K562 (cell line): Measurements from ENCODE around the gene HOXA7. TPM values are rescaled to one million over a fixed set of nuclear protein-coding genes. Genes with fewer than 3 reads are reported as not detected.
A peak's percentile ranks its signal among the peaks of the same experiment; 100 is the strongest.

Experiments
- ATAC-seq: fragments of 200-7000 bp; cut with Tn5 transposase; 3 replicates; pipeline ENCODE4 v1.9.1; 2020; ENCODE audit warnings: moderate library complexity
- BruUV-seq: library from RNA; stranded (reverse); fragments of 400-500 nt; replicated peaks from 2 replicates; lab custom pipeline; 2021; lab: Mats Ljungman, UMichigan
- CTCF ChIA-PET: fragments of 300-600 bp; formaldehyde crosslinking; extraction: SDS; loops from one replicate; lab custom pipeline; 2021; ENCODE audit warnings: low intra/inter-chr PET ratio; lab: Yijun Ruan, JAX
- POLR2A ChIA-PET: fragments of 300-600, 350-650 bp; sonication (Branson Sonifier 250); formaldehyde crosslinking; extraction: SDS; loops from one replicate; lab custom pipeline; 2021; ENCODE audit warnings: antibody characterized with exemption, inconsistent platforms; lab: Yijun Ruan, JAX
- DNase-seq, 4 experiments: peaks; one replicate each; pipeline versions ENCODE4 v3.0.0 to v3.0.0-alpha.2; 2011 to 2018; ENCODE audit warnings: low spot score in 3 of 4, mixed read lengths in 3 of 4; ENCODE audit errors: extremely low read depth in 1 of 4
- FAIRE-seq: peaks from 2 replicates; lab custom pipeline; 2011; peaks lifted over from hg19 to GRCh38; lab: Jason Lieb, UNC
- H2AFZ ChIP-seq: 2 replicates; pipeline ENCODE4 v1.6.0; 2011; ENCODE audit warnings: low read depth, low read length, control low read depth, inconsistent platforms
- H3K27ac ChIP-seq: fragments of 200-600 bp; 3 replicates; pipeline ENCODE4 v1.8.0; 2011; ENCODE audit warnings: low read depth, mild to moderate bottlenecking, control low read depth, inconsistent platforms, low read length, moderate library complexity, mixed read lengths; ENCODE audit errors: extremely low read depth
- H3K27me3 ChIP-seq, 2 experiments: fragments of 300-600 bp in 1 of 2; 2 replicates in 1 of 2; 3 replicates in 1 of 2; pipeline versions ENCODE4 v1.6.0 to v1.8.0; 2011; ENCODE audit warnings: inconsistent platforms in 2 of 2, low read length in 2 of 2, mild to moderate bottlenecking in 1 of 2, mixed read lengths in 1 of 2, moderate library complexity in 1 of 2; ENCODE audit not compliant: control insufficient read depth in 2 of 2, insufficient read depth in 2 of 2
- H3K36me3 ChIP-seq: fragments of 300-600 bp; 3 replicates; pipeline ENCODE4 v1.8.0; 2011; ENCODE audit warnings: mild to moderate bottlenecking, low read length, inconsistent platforms; ENCODE audit not compliant: control insufficient read depth, insufficient read depth
- H3K4me1 ChIP-seq, 2 experiments: fragments of 200-600 bp in 1 of 2; replicated peaks in 1 of 2; 2 replicates in 1 of 2; 3 replicates in 1 of 2; pipeline versions ENCODE4 v1.5.1 to v1.8.0; 2011; ENCODE audit warnings: inconsistent platforms in 2 of 2, low read length in 2 of 2, mild to moderate bottlenecking in 1 of 2, mixed read lengths in 1 of 2, moderate library complexity in 1 of 2; ENCODE audit not compliant: control insufficient read depth in 2 of 2, insufficient read depth in 2 of 2
- H3K4me2 ChIP-seq: 2 replicates; pipeline ENCODE4 v1.6.1; 2011; ENCODE audit warnings: low read length, control low read depth, inconsistent platforms, mixed read lengths; ENCODE audit not compliant: insufficient read depth
- H3K4me3 ChIP-seq: fragments of 200-600 bp; sonication (generic), shearing (Covaris generic); 2 replicates; pipeline ENCODE4 v1.5.1; 2016; ENCODE audit warnings: control low read depth, inconsistent platforms
- H3K79me2 ChIP-seq: fragments of 200-600 bp; 3 replicates; pipeline ENCODE4 v1.8.0; 2011; ENCODE audit warnings: low read length, inconsistent platforms; ENCODE audit not compliant: control insufficient read depth, insufficient read depth
- H3K9ac ChIP-seq, 2 experiments: 2 replicates each; pipeline versions ENCODE4 v1.6.0 to v1.6.1; 2011; ENCODE audit warnings: low read depth in 2 of 2, low read length in 2 of 2, control low read depth in 1 of 2, inconsistent platforms in 1 of 2, mild to moderate bottlenecking in 1 of 2, mixed read lengths in 1 of 2; ENCODE audit not compliant: insufficient read depth in 1 of 2
- H3K9me1 ChIP-seq: one replicate; pipeline ENCODE4 v1.6.0; 2011; ENCODE audit warnings: inconsistent platforms, mild to moderate bottlenecking, low read length, moderate library complexity; ENCODE audit not compliant: control insufficient read depth, insufficient read depth
- H3K9me3 ChIP-seq: replicated peaks from 2 replicates; pipeline ENCODE4 v1.5.1; 2011; ENCODE audit warnings: low read depth, low read length, inconsistent platforms; ENCODE audit not compliant: control insufficient read depth, insufficient read depth
- H4K20me1 ChIP-seq: replicated peaks from 2 replicates; pipeline ENCODE4 v1.6.1; 2011; ENCODE audit warnings: low read length, inconsistent platforms, mixed read lengths; ENCODE audit not compliant: control insufficient read depth, insufficient read depth
- ZNF239 ChIP-seq: fragments of 250-450 bp; sonication (Bioruptor Pico); IDR thresholded peaks from 2 replicates; pipeline ENCODE4 v1.4.0; 2020; ENCODE audit warnings: mild to moderate bottlenecking
- ZNF79 ChIP-seq: fragments of 250-450 bp; sonication (Bioruptor Pico); IDR thresholded peaks from 2 replicates; pipeline ENCODE4 v1.4.0; 2020; ENCODE audit warnings: low read depth, mild to moderate bottlenecking, moderate library complexity
- WGBS: fragments of 100-300 bp; shearing (Covaris generic); methylation state at CpG from one replicate; pipeline ENCODE4 v1.1.6; 2016; ENCODE audit warnings: low coverage, mixed read lengths; ENCODE audit not compliant: insufficient coverage; ENCODE audit errors: missing lambda C conversion rate; 5-methylcytosine and 5-hydroxymethylcytosine counted together
- in situ Hi-C: fragments of 300-500 bp; cut with MboI; formaldehyde crosslinking; loops from 4 replicates; pipeline ENCODE4 v1.15.0; 2018; ENCODE audit warnings: inconsistent platforms, mixed read lengths
- intact Hi-C: fragments of 100-400 bp; cut with micrococcal nuclease; formaldehyde crosslinking; loops from 2 replicates; pipeline ENCODE4 v1.14.2; 2022
- polyA plus RNA-seq, 8 experiments: library from polyadenylated mRNA; depleted of rRNA in 4 of 8; stranded (reverse) in 5 of 8; unstranded in 3 of 8; fragments of >200 nt; fragmentation: Nextera tagmentation in 2 of 8; fragmentation: Illumina TruSeq in 1 of 8; extraction: Ambion mirVana in 2 of 8; extraction: Trizol in 1 of 8; gene quantifications; 2 replicates each; pipeline versions ENCODE4 v1.2.1 to v1.2.3, GENCODE V29; 2011 to 2014; ENCODE audit warnings: inconsistent platforms in 1 of 8, missing spikeins in 1 of 8
- total RNA-seq, 7 experiments: library from RNA; depleted of rRNA in 6 of 7; stranded (reverse); fragments of >200 nt in 6 of 7; fragmentation: Illumina TruSeq in 2 of 7; extraction: Trizol in 2 of 7; gene quantifications; 2 replicates each; pipeline versions ENCODE4 v1.2.1 to v1.2.3, GENCODE V29; 2011 to 2021; ENCODE audit warnings: low replicate concordance in 1 of 7
- TF ChIP-seq, protein P1 (sequence below): fragments of 250-450 bp; sonication (Bioruptor Pico); IDR thresholded peaks from 2 replicates; pipeline ENCODE4 v1.4.0; 2020; ENCODE audit warnings: mild to moderate bottlenecking, moderate library complexity

HOXA7 gene
- total and polyA plus RNA-seq, 9 of the 15 experiments (the other 6 are each of a cell fraction or from before 2014, with no cell fraction given) = not detected

GRCh38 chr7:27198138-27198841 lies 41.8 kb upstream of the HOXA7 start:
- Histone ChIP-seq H3K9me1 (no peaks in the 10 kb centered on the region), H2AFZ (no peak overlapping the region), H3K4me2 (no peak overlapping the region), H3K79me2 (no peaks in the 10 kb centered on the region), H3K27me3 (peaks cover 29 to 48% of the 10 kb centered on the region in 2 experiments), H3K36me3 (no peaks in the 10 kb centered on the region), H3K4me1 (peaks cover 0 to 11% of the 10 kb centered on the region in 2 experiments; a peak in 1 of 5 replicates), H3K4me3 (no peak overlapping the region), H3K9me3 (no peaks in the 10 kb centered on the region), H3K27ac (no peak overlapping the region), H3K9ac (no peak overlapping the region), H4K20me1 (0 out of 2 replicates have a peak, but pooled peaks cover 3% of the 10 kb centered on the region)
- intact Hi-C loops = loop anchor here (5.0 kb wide), 2 partner anchors 379 to 574 kb away; no protein-coding TSS in a partner anchor
- WGBS = 28% methylated on average over 27 of the region's 29 CpGs
- in situ Hi-C loops = no loop called here
- TF ChIP-seq, protein P1, sequence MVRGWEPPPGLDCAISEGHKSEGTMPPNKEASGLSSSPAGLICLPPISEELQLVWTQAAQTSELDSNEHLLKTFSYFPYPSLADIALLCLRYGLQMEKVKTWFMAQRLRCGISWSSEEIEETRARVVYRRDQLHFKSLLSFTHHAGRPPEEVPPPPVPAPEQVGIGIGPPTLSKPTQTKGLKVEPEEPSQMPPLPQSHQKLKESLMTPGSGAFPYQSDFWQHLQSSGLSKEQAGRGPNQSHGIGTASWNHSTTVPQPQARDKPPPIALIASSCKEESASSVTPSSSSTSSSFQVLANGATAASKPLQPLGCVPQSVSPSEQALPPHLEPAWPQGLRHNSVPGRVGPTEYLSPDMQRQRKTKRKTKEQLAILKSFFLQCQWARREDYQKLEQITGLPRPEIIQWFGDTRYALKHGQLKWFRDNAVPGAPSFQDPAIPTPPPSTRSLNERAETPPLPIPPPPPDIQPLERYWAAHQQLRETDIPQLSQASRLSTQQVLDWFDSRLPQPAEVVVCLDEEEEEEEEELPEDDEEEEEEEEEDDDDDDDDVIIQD = peak; percentile 67; the same call in 1 of the 2 replicates
- TF ChIP-seq ZNF79 (CRISPR knock-in tag) (no peak), ZNF239 (CRISPR knock-in tag) (peak; percentile 89)
- DNase-seq (no peak), ATAC-seq (no peak), FAIRE-seq (no peak)
- ChIA-PET POLR2A (interaction anchor here (0.7 kb wide), 1 partner anchor 542 kb away, joined by 3 read pairs; no protein-coding TSS in a partner anchor), CTCF (interaction anchor here (2.5 to 2.8 kb wide), 2 partner anchors 378 to 723 kb away, joined by 11 to 25 read pairs; no protein-coding TSS in a partner anchor)
- BruUV-seq = no TSS peak
